HepG2 (cell line): ENCODE results near the gene PCIF1. TPM values are rescaled to one million over a fixed set of nuclear protein-coding genes. Genes with fewer than 3 reads are reported as not detected.

Experiments used
- ATAC-seq: fragments of 200-7000 bp; cut with Tn5 transposase; 3 replicates; pipeline ENCODE4 v1.9.1; 2020; ENCODE audit warnings: mild to moderate bottlenecking, moderate library complexity
- BruUV-seq: library from RNA; stranded (reverse); fragments of 400-500 nt; replicated peaks from 2 replicates; lab custom pipeline; 2021; lab: Mats Ljungman, UMichigan
- CTCF ChIA-PET: fragments of 300-600 bp; formaldehyde crosslinking; extraction: SDS; loops from one replicate; lab custom pipeline; 2021; ENCODE audit warnings: low total read pairs, inconsistent platforms, low intra/inter-chr PET ratio; lab: Yijun Ruan, JAX
- POLR2A ChIA-PET: fragments of 350-600 bp; sonication (Branson Sonifier 250); formaldehyde crosslinking; loops from one replicate; lab custom pipeline; 2020; ENCODE audit warnings: antibody characterized with exemption, inconsistent platforms; lab: Yijun Ruan, JAX
- DNase-seq: peaks from one replicate; pipeline ENCODE4 v3.0.0-alpha.2; 2015; ENCODE audit warnings: low spot score
- FAIRE-seq: peaks from 3 replicates; lab custom pipeline; 2011; peaks lifted over from hg19 to GRCh38; lab: Jason Lieb, UNC
- H2AFZ ChIP-seq: one replicate; pipeline ENCODE4 v1.6.1; 2011; ENCODE audit warnings: low read length, inconsistent platforms
- H3K27ac ChIP-seq: fragments of 300-600 bp; 3 replicates; pipeline ENCODE4 v1.8.0; 2011; ENCODE audit warnings: mixed run types, mild to moderate bottlenecking, mixed read lengths, low read length, inconsistent platforms; ENCODE audit not compliant: insufficient read depth; ENCODE audit errors: extremely low read length
- H3K27me3 ChIP-seq, 2 experiments: fragments of 200-600 bp in 1 of 2; 2 replicates in 1 of 2; 3 replicates in 1 of 2; pipeline versions ENCODE4 v1.6.0 to v1.8.0; 2011; ENCODE audit warnings: low read length in 2 of 2, mild to moderate bottlenecking in 2 of 2, moderate library complexity in 2 of 2, inconsistent platforms in 1 of 2; ENCODE audit not compliant: insufficient read depth in 2 of 2, control insufficient read depth in 1 of 2
- H3K36me3 ChIP-seq, 2 experiments: fragments of 200-600 bp in 1 of 2; replicated peaks in 1 of 2; 2 replicates in 1 of 2; 3 replicates in 1 of 2; pipeline versions ENCODE4 v1.5.1 to v1.8.0; 2011; ENCODE audit warnings: low read length in 2 of 2, inconsistent platforms in 1 of 2; ENCODE audit not compliant: insufficient read depth in 2 of 2, control insufficient read depth in 1 of 2
- H3K4me1 ChIP-seq: 2 replicates; pipeline ENCODE4 v1.5.1; 2012; ENCODE audit warnings: low read length, inconsistent platforms; ENCODE audit not compliant: insufficient read depth
- H3K4me2 ChIP-seq: 2 replicates; pipeline ENCODE4 v1.6.0; 2011; ENCODE audit warnings: low read depth, low read length, inconsistent platforms
- H3K4me3 ChIP-seq, 3 experiments: fragments of 200-600 bp in 1 of 3; sonication (generic), shearing (Covaris generic) in 1 of 3; replicated peaks in 1 of 3; 2 replicates each; pipeline ENCODE4 v1.5.1; 2011 to 2016; ENCODE audit warnings: low read length in 3 of 3, inconsistent platforms in 2 of 3, low read depth in 2 of 3, mild to moderate bottlenecking in 2 of 3, control low read depth in 1 of 3, mixed read lengths in 1 of 3; ENCODE audit not compliant: insufficient read depth in 1 of 3
- H3K79me2 ChIP-seq: one replicate; pipeline ENCODE4 v1.6.1; 2011; ENCODE audit warnings: low read length, inconsistent platforms; ENCODE audit not compliant: insufficient read depth
- H3K9ac ChIP-seq: 2 replicates; pipeline ENCODE4 v1.6.0; 2011; ENCODE audit warnings: mild to moderate bottlenecking, low read depth, low read length, inconsistent platforms; ENCODE audit not compliant: insufficient read depth
- H3K9me3 ChIP-seq: 2 replicates; pipeline ENCODE4 v1.5.1; 2012; ENCODE audit warnings: mild to moderate bottlenecking, low read length
- H4K20me1 ChIP-seq: 2 replicates; pipeline ENCODE4 v1.6.0; 2011; ENCODE audit warnings: inconsistent platforms, mild to moderate bottlenecking, low read length, moderate library complexity; ENCODE audit not compliant: insufficient read depth
- AGO2 ChIP-seq: fragments of 200-400 bp; formaldehyde crosslinking; optimal IDR thresholded peaks from 2 replicates; pipeline ENCODE3; 2017; ENCODE audit warnings: mild to moderate bottlenecking, low read depth, low read length, moderate library complexity
- LCORL ChIP-seq, 2 experiments: fragments of 450-650 bp in 1 of 2; sonication (generic) in 1 of 2; formaldehyde crosslinking in 1 of 2; IDR thresholded peaks; 2 replicates each; pipeline versions ENCODE4 v1.5.0 to v1.6.1; 2017 to 2020; ENCODE audit warnings: antibody characterized with exemption in 1 of 2, missing genetic modification reagents in 1 of 2
- RBFOX2 ChIP-seq: fragments of 200-400 bp; formaldehyde crosslinking; IDR thresholded peaks from 2 replicates; pipeline ENCODE4 v1.6.1; 2017; ENCODE audit warnings: low read depth, mild to moderate bottlenecking, low read length
- TEAD2 ChIP-seq: sonication (generic); formaldehyde crosslinking; IDR thresholded peaks from 2 replicates; pipeline ENCODE4 v1.9.0; 2021; ENCODE audit warnings: missing genetic modification reagents
- ZNF468 ChIP-seq: sonication (generic); formaldehyde crosslinking; IDR thresholded peaks from 2 replicates; pipeline ENCODE4 v1.8.0; 2022; ENCODE audit warnings: mild to moderate bottlenecking, moderate library complexity, missing genetic modification reagents
- WGBS: methylation state at CpG from one replicate; pipeline ENCODE4 v1.1.6; 2017; ENCODE audit warnings: low lambda C conversion rate; 5-methylcytosine and 5-hydroxymethylcytosine counted together
- in situ Hi-C: cut with HindIII; loops from 2 replicates; pipeline ENCODE4 v1.10.0; 2017; ENCODE audit warnings: low pct_unique_long_range_greater_than_20kb; ENCODE audit not compliant: extremely low pct_ligation_motif_present
- intact Hi-C: fragments of 100-400 bp; cut with micrococcal nuclease; formaldehyde crosslinking; loops from one replicate; pipeline ENCODE4 v1.10.0; 2022; ENCODE audit not compliant: unreplicated experiment
- polyA plus RNA-seq, 8 experiments: library from polyadenylated mRNA; depleted of rRNA in 3 of 8; stranded (reverse) in 7 of 8; unstranded in 1 of 8; fragments of >200 nt; fragmentation: Illumina TruSeq in 4 of 8; extraction: Trizol in 4 of 8; gene quantifications; 2 replicates each; pipeline versions ENCODE4 v1.2.1 to v1.2.3, GENCODE V29; 2011 to 2016; ENCODE audit warnings: low read depth in 4 of 8, missing spikeins in 1 of 8, mixed read lengths in 1 of 8; ENCODE audit not compliant: insufficient read depth in 1 of 8
- total RNA-seq, 5 experiments: library from RNA; depleted of rRNA; stranded (reverse); fragments of >200 nt; fragmentation: Illumina TruSeq; extraction: Trizol; gene quantifications; 2 replicates each; pipeline ENCODE4 v1.2.3, GENCODE V29; 2016; ENCODE audit warnings: low read depth in 1 of 5
- TF ChIP-seq, protein P1 (sequence below): fragments of 450-650 bp; IDR thresholded peaks from 2 replicates; pipeline ENCODE4 v1.6.1; 2016
- TF ChIP-seq, protein P2 (sequence below): sonication (generic); formaldehyde crosslinking; IDR thresholded peaks from 2 replicates; pipeline ENCODE4 v1.4.0; 2020; ENCODE audit warnings: missing genetic modification reagents

Gene PCIF1
- total and polyA plus RNA-seq, 2 of the 13 experiments (the other 11 are each of a cell fraction or from before 2014, with no cell fraction given), result 20.9 to 24.4 TPM

DNA sequence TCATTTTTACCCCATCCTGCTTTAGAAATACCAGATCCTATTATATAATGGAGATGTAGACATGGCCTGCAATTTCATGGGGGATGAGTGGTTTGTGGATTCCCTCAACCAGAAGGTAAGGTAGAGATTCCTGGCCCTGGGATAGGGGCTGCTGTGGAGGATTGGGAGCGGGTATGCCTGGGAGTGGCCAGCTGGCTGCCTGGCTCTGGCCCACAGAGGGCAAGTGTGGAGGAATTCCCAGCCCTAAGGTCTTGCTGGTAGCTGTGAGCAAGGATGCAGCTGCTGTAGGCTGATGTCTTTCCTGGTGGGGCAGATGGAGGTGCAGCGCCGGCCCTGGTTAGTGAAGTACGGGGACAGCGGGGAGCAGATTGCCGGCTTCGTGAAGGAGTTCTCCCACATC lies 36.8 kb upstream of the PCIF1 start (continued):
- TF ChIP-seq, protein P1, sequence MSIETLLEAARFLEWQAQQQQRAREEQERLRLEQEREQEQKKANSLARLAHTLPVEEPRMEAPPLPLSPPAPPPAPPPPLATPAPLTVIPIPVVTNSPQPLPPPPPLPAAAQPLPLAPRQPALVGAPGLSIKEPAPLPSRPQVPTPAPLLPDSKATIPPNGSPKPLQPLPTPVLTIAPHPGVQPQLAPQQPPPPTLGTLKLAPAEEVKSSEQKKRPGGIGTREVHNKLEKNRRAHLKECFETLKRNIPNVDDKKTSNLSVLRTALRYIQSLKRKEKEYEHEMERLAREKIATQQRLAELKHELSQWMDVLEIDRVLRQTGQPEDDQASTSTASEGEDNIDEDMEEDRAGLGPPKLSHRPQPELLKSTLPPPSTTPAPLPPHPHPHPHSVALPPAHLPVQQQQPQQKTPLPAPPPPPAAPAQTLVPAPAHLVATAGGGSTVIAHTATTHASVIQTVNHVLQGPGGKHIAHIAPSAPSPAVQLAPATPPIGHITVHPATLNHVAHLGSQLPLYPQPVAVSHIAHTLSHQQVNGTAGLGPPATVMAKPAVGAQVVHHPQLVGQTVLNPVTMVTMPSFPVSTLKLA, result no peak
- TF ChIP-seq, protein P2, sequence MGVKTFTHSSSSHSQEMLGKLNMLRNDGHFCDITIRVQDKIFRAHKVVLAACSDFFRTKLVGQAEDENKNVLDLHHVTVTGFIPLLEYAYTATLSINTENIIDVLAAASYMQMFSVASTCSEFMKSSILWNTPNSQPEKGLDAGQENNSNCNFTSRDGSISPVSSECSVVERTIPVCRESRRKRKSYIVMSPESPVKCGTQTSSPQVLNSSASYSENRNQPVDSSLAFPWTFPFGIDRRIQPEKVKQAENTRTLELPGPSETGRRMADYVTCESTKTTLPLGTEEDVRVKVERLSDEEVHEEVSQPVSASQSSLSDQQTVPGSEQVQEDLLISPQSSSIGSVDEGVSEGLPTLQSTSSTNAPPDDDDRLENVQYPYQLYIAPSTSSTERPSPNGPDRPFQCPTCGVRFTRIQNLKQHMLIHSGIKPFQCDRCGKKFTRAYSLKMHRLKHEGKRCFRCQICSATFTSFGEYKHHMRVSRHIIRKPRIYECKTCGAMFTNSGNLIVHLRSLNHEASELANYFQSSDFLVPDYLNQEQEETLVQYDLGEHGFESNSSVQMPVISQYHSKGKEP (CRISPR knock-in tag), result no peak
- TF ChIP-seq TEAD2, result no peak
- TF ChIP-seq LCORL (IDR thresholded peaks at IDR 0.05), result no peak
- no peak for TF ChIP-seq LCORL (CRISPR knock-in tag; IDR thresholded peaks at IDR 0.05)

DNA sequence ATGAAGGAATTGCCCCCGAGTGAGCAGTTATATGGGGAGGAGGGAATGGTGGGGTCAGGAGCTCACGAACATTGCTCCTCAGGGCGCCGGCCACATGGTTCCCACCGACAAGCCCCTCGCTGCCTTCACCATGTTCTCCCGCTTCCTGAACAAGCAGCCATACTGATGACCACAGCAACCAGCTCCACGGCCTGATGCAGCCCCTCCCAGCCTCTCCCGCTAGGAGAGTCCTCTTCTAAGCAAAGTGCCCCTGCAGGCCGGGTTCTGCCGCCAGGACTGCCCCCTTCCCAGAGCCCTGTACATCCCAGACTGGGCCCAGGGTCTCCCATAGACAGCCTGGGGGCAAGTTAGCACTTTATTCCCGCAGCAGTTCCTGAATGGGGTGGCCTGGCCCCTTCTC lies 36.2 kb upstream of the PCIF1 start:
- TF ChIP-seq RBFOX2 (0 out of 2 replicates have a peak, but pooled peaks have one; percentile 18), ZNF468 (CRISPR knock-in tag) (no peak), AGO2 (peak; percentile 68)
- DNase-seq, result no peak
- in situ Hi-C loops (no loop called here), intact Hi-C loops (no loop called here)
- peak; percentile 6; the same call in 1 of the 3 replicates for ATAC-seq
- 94% methylated on average over 12 of the region's 12 CpGs for WGBS
- Histone ChIP-seq H4K20me1 (no peaks in the 10 kb centered on the region), H3K36me3 (peaks cover 45 to 52% of the 10 kb centered on the region in 2 experiments), H2AFZ (no peak overlapping the region), H3K27me3 (no peaks in the 10 kb centered on the region), H3K79me2 (no peaks in the 10 kb centered on the region), H3K9me3 (no peaks in the 10 kb centered on the region), H3K4me1 (no peaks in the 10 kb centered on the region; the same call in 1 of the 2 replicates), H3K4me3 (no peak overlapping the region), H3K9ac (no peak overlapping the region), H3K27ac (no peak overlapping the region), H3K4me2 (no peak overlapping the region)
- FAIRE-seq, result no peak
- POLR2A ChIA-PET, result interaction anchor here (0.9 to 4.7 kb wide), 5 partner anchors 11 to 38 kb away, joined by 3 to 24 read pairs (median 4); partner anchors contain the start of gene PCIF1
- CTCF ChIA-PET, result no interaction called here
- BruUV-seq, result no TSS peak
